22Rv1 (cell line): ENCODE data around the gene CLK2.

Experiments used
- CTCF ChIP-seq: fragments of 450-650 bp; IDR thresholded peaks from 2 replicates; pipeline ENCODE4 v1.5.1; 2017; ENCODE audit warnings: mild to moderate bottlenecking
- ZFX ChIP-seq: fragments of 450-650 bp; IDR thresholded peaks from 2 replicates; pipeline ENCODE4 v1.6.1; 2017; ENCODE audit warnings: antibody characterized with exemption, borderline replicate concordance

DNA sequence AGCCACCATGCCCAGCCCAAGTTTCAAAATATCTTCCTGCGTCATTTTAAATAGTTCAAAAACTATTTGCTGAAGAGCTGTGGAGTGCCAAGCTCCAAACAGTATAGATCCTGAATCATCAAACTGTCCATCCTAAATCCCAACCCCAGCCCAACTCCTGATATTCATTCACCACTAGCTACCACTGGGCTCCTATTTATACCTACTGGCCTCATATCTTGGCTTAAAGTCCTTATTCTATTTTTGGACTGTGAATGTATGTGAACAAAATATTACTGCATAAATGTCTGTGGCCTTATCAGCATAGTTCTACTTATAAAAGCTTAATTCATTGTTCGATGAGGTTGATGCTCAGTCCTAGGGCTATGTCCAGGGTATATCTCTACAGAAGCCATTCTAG, 5.9 kb downstream of the CLK2 start:
- TF ChIP-seq CTCF: no peak
- no peak for TF ChIP-seq ZFX
